Endothelial cell (in vitro differentiated cells): ENCODE measurements around the gene CFAP20. TPM values are rescaled to one million over a fixed set of nuclear protein-coding genes. Genes with fewer than 3 reads are reported as not detected.
"Not testable (repeated sequence)": the region's sequence is repeated elsewhere in the genome, so short reads cannot be mapped to it uniquely, and the experiment has no call there.

Experiments used
- DNase-seq: peaks from one replicate; pipeline ENCODE4 v3.0.0; 2021; ENCODE audit warnings: low spot score
- H3K27ac Mint-ChIP-seq: one replicate; pipeline ENCODE4 v1.8.0; 2021; ENCODE audit warnings: mixed read lengths, inconsistent platforms; ENCODE audit not compliant: unreplicated experiment
- H3K27me3 Mint-ChIP-seq: one replicate; pipeline ENCODE4 v1.8.0; 2021; ENCODE audit warnings: mild to moderate bottlenecking, moderate library complexity, mixed read lengths, inconsistent platforms; ENCODE audit not compliant: unreplicated experiment
- H3K36me3 Mint-ChIP-seq: one replicate; pipeline ENCODE4 v1.8.0; 2021; ENCODE audit warnings: mild to moderate bottlenecking, low read depth, mixed read lengths, inconsistent platforms; ENCODE audit not compliant: unreplicated experiment
- H3K4me1 Mint-ChIP-seq: one replicate; pipeline ENCODE4 v1.8.0; 2021; ENCODE audit warnings: mild to moderate bottlenecking, mixed read lengths, inconsistent platforms; ENCODE audit not compliant: unreplicated experiment
- H3K4me3 Mint-ChIP-seq: one replicate; pipeline ENCODE4 v1.8.0; 2021; ENCODE audit warnings: mild to moderate bottlenecking, mixed read lengths, inconsistent platforms; ENCODE audit not compliant: unreplicated experiment
- H3K9me3 Mint-ChIP-seq: one replicate; pipeline ENCODE4 v1.8.0; 2021; ENCODE audit warnings: mixed read lengths, inconsistent platforms; ENCODE audit not compliant: unreplicated experiment
- CTCF ChIP-seq: fragments of 200-600 bp; sonication (generic); IDR thresholded peaks from one replicate; pipeline ENCODE4 v1.5.0; 2021; ENCODE audit warnings: antibody characterized with exemption; ENCODE audit not compliant: unreplicated experiment
- total RNA-seq: library from RNA; stranded (reverse); fragmentation: NEBNext Ultra II Directional; extraction: Animal tissue kit (Norgen Biotek cat#: 25700); gene quantifications from one replicate; pipeline ENCODE4 v1.2.1, GENCODE V29; 2021; ENCODE audit not compliant: unreplicated experiment

Gene CFAP20
- total RNA-seq, 1 donor from 2014 or later = 89.7 TPM

GRCh38 chr16:58099956-58100300 is 29.3 kb downstream of the CFAP20 start:
- peaks cover 30% of the 10 kb centered on the region for H3K4me1 Mint-ChIP-seq
- no peak overlapping the region for H3K4me3 Mint-ChIP-seq
- H3K36me3 Mint-ChIP-seq = no peaks in the 10 kb centered on the region
- DNase-seq = no peak
- TF ChIP-seq CTCF = no peak
- peaks cover 9% of the 10 kb centered on the region for H3K27me3 Mint-ChIP-seq
- H3K27ac Mint-ChIP-seq = no peak overlapping the region
- H3K9me3 Mint-ChIP-seq = no peaks in the 10 kb centered on the region

GRCh38 chr16:58099097-58099955 is 29.9 kb downstream of the CFAP20 start:
- Mint-ChIP-seq H3K27me3 (peaks cover 9% of the 10 kb centered on the region), H3K27ac (no peak overlapping the region), H3K4me3 (no peak overlapping the region), H3K9me3 (no peaks in the 10 kb centered on the region), H3K36me3 (no peaks in the 10 kb centered on the region), H3K4me1 (peaks cover 32% of the 10 kb centered on the region)
- no peak for DNase-seq
- TF ChIP-seq CTCF = no peak

GRCh38 chr16:58098207-58099096 is 30.7 kb downstream of the CFAP20 start:
- H3K27ac Mint-ChIP-seq = peak overlapping the region; percentile 57
- H3K4me1 Mint-ChIP-seq = peaks cover 32% of the 10 kb centered on the region
- no peak for TF ChIP-seq CTCF
- no peaks in the 10 kb centered on the region for H3K36me3 Mint-ChIP-seq
- H3K4me3 Mint-ChIP-seq = no peak overlapping the region
- H3K9me3 Mint-ChIP-seq = no peaks in the 10 kb centered on the region
- DNase-seq = no peak
- peaks cover 9% of the 10 kb centered on the region for H3K27me3 Mint-ChIP-seq

GRCh38 chr16:58096249-58096648 is 32.9 kb downstream of the CFAP20 start:
- H3K4me1 Mint-ChIP-seq = peaks cover 26% of the 10 kb centered on the region
- DNase-seq = no peak
- no peaks in the 10 kb centered on the region for H3K9me3 Mint-ChIP-seq
- no peaks in the 10 kb centered on the region for H3K36me3 Mint-ChIP-seq
- H3K4me3 Mint-ChIP-seq = no peak overlapping the region
- H3K27ac Mint-ChIP-seq = no peak overlapping the region
- TF ChIP-seq CTCF = no peak
- peaks cover 9% of the 10 kb centered on the region for H3K27me3 Mint-ChIP-seq

- not testable (repeated sequence) for H3K27ac Mint-ChIP-seq, H3K9me3 Mint-ChIP-seq, H3K27me3 Mint-ChIP-seq, H3K36me3 Mint-ChIP-seq, H3K4me3 Mint-ChIP-seq, DNase-seq
- H3K4me1 Mint-ChIP-seq = peaks cover 26% of the 10 kb centered on the region
Measured at GRCh38 chr16:58095575-58095960, 33.6 kb downstream of the CFAP20 start.
